Upper lobe of left lung (tissue), 4 donors: ENCODE results near the gene C2orf49.

Experiments
- EP300 ChIP-seq, 4 donors: sonication (generic); formaldehyde crosslinking; IDR thresholded peaks; one replicate each; pipeline ENCODE4 v1.5.1; 2017; ENCODE audit warnings: antibody characterized with exemption in 4 of 4, control low read depth in 2 of 4
- TF ChIP-seq, protein P1 (sequence below), 6 experiments: fragments of 450-650 bp in 4 of 6; fragments of 200-600 bp in 2 of 6; sonication (generic) in 2 of 6; IDR thresholded peaks; one replicate each; pipeline ENCODE4 v1.5.1; 2016 to 2019; ENCODE audit warnings: antibody characterized with exemption in 6 of 6

DNA sequence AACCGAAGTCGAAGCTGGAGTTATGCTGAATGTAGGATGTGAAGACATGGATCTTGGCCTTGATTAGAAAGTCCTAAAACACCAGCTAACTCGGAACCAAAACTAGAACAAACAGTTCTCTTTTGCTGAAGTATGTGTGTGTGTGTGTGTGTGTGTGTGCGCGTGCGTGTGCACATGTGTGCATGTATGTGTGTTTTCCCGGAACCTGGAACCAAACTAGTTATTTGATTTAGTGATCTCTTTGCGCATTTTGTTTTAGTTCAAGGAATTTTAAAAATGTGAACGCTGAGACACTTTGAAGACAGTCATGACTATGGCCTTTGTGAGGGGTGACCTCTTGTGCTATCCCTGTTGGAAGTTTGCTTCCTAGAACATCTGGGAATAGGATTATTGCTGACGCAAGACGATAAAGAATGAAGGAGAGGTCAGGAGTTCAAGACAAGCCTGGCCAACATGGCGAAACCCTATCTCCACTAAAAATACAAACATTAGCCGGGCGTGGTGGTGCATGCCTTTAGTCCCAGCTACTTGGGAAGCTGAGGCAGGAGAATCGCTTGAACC is 37.7 kb downstream of the C2orf49 start:
- peak in 2 of 4 donors; percentile 11 to 29 for TF ChIP-seq EP300 (IDR thresholded peaks at IDR 0.05)
- TF ChIP-seq, protein P1, sequence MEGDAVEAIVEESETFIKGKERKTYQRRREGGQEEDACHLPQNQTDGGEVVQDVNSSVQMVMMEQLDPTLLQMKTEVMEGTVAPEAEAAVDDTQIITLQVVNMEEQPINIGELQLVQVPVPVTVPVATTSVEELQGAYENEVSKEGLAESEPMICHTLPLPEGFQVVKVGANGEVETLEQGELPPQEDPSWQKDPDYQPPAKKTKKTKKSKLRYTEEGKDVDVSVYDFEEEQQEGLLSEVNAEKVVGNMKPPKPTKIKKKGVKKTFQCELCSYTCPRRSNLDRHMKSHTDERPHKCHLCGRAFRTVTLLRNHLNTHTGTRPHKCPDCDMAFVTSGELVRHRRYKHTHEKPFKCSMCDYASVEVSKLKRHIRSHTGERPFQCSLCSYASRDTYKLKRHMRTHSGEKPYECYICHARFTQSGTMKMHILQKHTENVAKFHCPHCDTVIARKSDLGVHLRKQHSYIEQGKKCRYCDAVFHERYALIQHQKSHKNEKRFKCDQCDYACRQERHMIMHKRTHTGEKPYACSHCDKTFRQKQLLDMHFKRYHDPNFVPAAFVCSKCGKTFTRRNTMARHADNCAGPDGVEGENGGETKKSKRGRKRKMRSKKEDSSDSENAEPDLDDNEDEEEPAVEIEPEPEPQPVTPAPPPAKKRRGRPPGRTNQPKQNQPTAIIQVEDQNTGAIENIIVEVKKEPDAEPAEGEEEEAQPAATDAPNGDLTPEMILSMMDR (IDR thresholded peaks at IDR 0.05): no peak
